Measurements from ENCODE around the gene RASGRP1.

Gene RASGRP1

DNA sequence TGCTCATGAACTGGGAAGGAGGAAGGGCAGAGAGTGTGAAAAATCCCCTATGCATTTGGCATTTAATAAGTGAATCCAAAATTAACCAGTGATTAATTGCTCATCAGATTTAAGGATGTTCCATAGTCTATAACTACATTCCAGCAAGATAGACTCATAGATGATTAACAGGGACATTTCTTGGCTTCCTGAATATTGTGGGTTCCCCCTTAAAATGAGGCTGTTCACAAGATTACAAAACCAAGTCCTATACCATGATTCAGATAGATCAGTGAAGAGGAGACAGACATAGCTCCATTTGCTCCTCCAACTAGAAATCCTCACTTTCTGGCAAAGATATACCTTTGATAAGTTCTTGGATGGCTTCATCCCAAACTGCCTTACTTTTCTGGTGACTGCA, 15.4 kb downstream of the RASGRP1 start:
- no peak for TF ChIP-seq ZFX (IDR thresholded peaks at IDR 0.05; ENCODE audit: borderline replicate concordance)
- TF ChIP-seq, protein P1, sequence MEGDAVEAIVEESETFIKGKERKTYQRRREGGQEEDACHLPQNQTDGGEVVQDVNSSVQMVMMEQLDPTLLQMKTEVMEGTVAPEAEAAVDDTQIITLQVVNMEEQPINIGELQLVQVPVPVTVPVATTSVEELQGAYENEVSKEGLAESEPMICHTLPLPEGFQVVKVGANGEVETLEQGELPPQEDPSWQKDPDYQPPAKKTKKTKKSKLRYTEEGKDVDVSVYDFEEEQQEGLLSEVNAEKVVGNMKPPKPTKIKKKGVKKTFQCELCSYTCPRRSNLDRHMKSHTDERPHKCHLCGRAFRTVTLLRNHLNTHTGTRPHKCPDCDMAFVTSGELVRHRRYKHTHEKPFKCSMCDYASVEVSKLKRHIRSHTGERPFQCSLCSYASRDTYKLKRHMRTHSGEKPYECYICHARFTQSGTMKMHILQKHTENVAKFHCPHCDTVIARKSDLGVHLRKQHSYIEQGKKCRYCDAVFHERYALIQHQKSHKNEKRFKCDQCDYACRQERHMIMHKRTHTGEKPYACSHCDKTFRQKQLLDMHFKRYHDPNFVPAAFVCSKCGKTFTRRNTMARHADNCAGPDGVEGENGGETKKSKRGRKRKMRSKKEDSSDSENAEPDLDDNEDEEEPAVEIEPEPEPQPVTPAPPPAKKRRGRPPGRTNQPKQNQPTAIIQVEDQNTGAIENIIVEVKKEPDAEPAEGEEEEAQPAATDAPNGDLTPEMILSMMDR (IDR thresholded peaks at IDR 0.05): no peak

DNA sequence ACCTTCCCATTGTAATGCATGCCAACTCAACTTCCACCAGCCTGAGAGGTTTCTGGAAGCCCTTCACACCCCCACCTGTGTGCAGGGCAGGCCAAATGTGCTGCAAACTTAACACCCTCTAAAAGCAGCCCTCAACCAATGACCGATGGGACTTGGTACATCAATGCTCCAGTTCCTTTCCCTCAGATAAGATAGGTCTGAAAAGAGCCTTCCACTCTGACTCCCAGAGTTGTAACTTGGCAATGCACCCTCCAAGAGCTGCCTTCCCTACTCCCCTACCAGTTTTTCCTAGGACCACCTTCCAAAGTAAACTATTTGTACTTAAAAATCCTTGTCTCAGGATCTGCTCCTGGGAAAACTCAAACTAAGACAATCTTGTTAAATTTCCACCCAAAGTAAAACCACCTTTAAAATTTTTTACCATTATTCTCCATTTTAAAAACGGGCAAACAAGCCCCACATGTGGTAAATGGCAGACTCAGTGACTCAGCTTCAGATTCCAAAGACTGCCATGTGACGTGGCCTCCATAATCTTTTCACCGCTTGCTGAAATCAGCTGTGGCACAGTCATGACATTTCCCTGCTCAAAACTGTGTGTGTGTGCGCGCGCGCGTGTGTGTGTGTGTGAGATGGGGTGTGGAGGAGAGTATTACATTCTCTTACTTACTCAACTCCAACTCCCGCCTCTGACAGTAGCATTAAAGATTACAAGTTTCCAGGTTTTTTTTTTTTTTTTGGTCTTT, 17.2 kb downstream of the RASGRP1 start:
- TF ChIP-seq, protein P1 (IDR thresholded peaks at IDR 0.05): no peak
- TF ChIP-seq ZFX (IDR thresholded peaks at IDR 0.05; ENCODE audit: borderline replicate concordance): no peak
- no peak overlapping the region for H3K27ac ChIP-seq

More for the DNA sequence above, 15.4 kb downstream of the RASGRP1 start:
- H3K27ac ChIP-seq: no peak overlapping the region

DNA sequence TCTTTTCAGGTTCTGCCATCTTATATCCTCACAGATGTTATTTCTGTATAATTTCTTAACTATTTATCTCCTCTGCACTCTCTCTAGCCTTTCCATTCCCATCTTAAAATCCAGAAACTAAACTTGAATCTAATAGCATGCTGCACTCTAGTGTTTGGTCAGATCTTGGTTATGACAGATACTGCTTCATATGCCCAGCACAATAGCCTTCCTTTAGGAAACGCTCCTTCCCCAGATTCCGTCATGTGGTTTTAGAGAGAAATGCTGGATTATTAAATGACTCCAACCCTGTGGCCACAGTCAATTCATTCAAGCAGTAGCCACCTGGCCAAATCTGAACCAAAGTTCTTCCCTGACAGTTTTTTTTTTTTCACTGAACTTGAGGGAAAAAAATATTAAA, 19.4 kb downstream of the RASGRP1 start:
- TF ChIP-seq, protein P1 (IDR thresholded peaks at IDR 0.05): no peak
- no peak for TF ChIP-seq ZFX (IDR thresholded peaks at IDR 0.05; ENCODE audit: borderline replicate concordance)
- H3K27ac ChIP-seq: no peak overlapping the region

DNA sequence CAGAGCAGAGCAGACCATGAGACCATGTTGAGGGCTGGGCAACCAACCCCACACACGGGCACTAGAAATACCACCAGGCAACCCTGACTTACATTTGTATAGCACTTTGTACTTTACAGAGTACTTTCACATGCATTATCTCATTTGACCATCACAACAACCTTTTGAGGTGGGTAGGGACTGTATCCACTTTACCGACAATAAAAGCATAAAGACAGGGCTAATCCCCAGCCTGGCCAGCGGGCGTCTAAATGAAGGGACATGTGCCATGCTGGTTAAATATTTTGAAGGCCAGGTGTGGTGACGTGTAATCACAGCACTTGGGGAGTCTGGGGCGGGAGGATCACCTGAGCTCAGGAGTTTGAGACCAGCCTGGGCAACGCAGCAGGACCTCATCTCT, 23.6 kb downstream of the RASGRP1 start:
- H3K27ac ChIP-seq: no peak overlapping the region
- no peak for TF ChIP-seq ZFX (IDR thresholded peaks at IDR 0.05; ENCODE audit: borderline replicate concordance)
- TF ChIP-seq, protein P1 (IDR thresholded peaks at IDR 0.05): no peak

DNA sequence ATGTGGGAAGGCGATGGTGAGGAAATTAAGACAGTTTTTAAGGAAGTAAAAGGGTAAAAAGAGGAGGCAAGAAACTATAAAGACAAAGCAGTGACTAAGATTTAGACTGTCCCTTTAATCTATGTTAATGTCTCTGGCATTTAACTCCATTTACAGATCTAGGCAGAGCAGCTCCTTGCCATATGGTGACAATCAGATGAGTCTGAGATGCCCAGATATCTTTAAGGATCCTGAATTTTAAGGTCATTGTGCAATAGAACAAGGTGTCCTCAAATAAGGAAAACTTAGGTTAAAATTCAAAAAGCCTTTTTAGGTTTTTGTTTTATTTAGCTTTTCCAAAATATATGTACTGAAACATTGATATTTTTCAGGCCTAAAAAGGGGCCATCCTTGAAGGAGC, 24.1 kb downstream of the RASGRP1 start:
- H3K27ac ChIP-seq: no peak overlapping the region
- no peak for TF ChIP-seq ZFX (IDR thresholded peaks at IDR 0.05; ENCODE audit: borderline replicate concordance)
- TF ChIP-seq, protein P1 (IDR thresholded peaks at IDR 0.05): no peak

DNA sequence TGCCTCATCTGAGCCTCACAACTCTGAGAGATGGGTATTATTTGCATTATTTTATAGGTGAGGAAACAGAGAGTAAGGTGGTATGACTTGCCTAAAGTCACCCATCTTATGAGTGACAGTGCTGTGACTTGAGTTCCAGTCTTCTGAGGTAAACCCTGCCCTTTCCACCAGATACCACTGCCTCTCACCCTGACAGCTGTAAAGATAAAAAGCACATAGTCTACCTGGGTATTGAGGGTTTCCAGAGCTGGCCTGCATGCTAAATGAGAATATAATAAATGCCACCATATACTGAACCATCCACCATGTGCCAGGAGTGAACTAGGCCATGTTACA, 25.6 kb downstream of the RASGRP1 start:
- TF ChIP-seq, protein P1 (IDR thresholded peaks at IDR 0.05): no peak
- no peak overlapping the region for H3K27ac ChIP-seq

DNA sequence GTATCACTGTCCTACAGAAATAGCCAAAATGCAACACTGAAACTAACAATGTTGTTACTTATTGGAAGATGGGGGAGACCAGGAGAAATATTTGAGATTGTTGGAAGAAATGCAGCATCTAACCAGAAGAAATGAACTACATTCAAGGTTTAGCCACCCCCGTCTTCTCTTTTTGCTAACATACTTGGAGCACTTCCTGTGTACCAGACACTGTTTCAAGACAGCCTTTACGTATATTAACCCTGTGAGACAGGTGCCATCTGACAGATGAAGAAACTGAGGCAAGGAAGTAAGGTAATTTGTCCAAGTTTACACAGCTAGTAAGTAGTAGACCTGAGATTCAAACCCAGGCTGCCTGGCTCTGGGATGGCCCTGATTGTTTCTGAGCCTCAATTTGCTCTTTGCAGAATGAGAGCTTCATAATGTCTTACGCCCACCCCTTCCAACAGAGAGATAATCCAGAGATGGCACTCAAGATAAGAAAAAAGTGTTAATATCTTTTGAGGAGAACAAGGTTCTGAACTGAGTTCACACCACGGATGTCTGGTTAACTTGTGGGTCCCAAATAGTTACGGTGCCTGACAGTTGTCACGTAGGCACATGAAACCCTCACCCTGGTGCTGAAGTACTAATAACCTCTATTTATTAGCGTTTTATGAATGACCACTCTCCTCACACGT, 26.1 kb downstream of the RASGRP1 start:
- TF ChIP-seq ZFX (IDR thresholded peaks at IDR 0.05; ENCODE audit: borderline replicate concordance): no peak
- TF ChIP-seq, protein P1 (IDR thresholded peaks at IDR 0.05): no peak
- H3K27ac ChIP-seq: no peak overlapping the region

All from 22Rv1 (cell line).